Stimulated activated CD4-positive, alpha-beta T cell treated with anti-CD3 and anti-CD28 coated beads, Interleukin-2, amount 100 ng/mL, for 24 hours (primary cell): ENCODE measurements around the gene TMEM240.
"Not testable (repeated sequence)": the region's sequence is repeated elsewhere in the genome, so short reads cannot be mapped to it uniquely, and the experiment has no call there.

Experiments
- DNase-seq, 2 donors: peaks; one replicate each; pipeline ENCODE4 v3.0.0-alpha.2; 2020

The TMEM240 gene

DNA sequence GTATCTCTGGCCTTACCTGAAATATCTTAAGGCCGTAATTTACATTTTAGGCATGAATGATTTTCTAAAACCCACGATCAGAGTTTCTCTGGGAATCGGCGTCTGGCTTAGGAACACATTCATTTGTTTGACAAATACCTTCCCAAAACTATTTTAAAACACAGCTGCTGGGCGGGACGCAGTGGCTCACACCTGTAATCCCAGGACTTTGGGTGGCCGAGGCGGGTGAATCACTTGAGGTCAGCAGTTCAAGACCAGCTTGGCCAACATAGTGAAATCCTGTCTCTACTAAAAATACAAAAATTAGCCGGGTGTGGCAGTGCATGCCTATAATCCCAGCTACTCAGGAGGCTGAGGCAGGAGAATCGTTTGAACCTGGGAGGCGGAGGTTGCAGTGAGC lies 16.5 kb upstream of the TMEM240 start:
- not testable (repeated sequence) for DNase-seq

GRCh38 chr1:1556505-1556904 lies 16.1 kb upstream of the TMEM240 start:
- no peak for DNase-seq

GRCh38 chr1:1554926-1555915 lies 14.8 kb upstream of the TMEM240 start:
- DNase-seq = no peak

- DNase-seq = no peak
Observed at GRCh38 chr1:1554550-1554925, 14.1 kb upstream of the TMEM240 start.

DNA sequence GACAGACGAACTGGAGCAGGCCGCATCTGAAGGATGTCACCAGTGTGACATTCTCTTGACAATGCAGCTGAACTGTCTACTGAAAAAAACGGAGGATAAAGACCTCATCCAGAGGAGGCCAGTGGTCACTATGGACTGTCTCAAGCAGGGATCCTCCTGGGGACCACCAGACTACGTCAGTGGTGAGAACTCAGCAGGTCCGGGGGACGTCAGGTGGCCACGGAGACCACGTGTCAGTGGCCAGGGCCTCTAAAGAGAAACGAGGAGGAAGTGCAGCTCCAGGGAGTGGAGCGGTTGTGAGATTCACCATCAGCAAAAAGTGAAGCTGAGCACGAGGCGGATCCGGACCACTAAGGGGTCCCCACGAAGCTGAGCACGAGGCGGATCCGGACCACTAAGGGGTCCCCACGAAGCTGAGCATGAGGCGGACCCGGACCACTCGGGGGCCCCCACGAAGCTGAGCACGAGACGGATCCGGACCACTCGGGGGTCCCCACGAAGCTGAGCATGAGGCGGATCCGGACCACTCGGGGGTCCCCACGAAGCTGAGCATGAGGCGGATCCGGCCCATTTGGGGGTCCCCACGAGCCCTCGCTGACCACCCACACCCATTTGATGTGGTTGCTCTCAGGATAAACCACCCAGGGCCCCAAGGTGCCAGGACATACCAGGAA lies 13.5 kb upstream of the TMEM240 start:
- DNase-seq = no peak

DNA sequence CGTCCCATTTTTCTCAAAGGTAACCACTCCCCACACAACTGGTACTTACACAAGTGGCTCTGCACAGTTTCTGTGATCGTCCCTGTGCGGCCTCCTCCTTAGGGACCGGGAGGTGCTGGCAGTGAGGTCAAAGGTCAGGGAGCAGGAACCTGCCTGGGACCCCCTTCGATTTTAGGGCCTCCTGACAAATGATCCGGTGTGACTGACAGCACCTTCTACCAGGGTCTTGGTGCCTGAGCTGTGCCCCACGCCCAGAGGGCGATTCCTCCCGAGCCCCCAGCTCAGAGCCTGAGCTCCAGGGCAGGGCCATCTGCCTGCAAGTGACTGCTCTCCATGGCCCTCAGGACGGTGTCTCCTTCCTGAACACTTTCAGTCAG lies 11.8 kb upstream of the TMEM240 start:
- DNase-seq = no peak

DNA sequence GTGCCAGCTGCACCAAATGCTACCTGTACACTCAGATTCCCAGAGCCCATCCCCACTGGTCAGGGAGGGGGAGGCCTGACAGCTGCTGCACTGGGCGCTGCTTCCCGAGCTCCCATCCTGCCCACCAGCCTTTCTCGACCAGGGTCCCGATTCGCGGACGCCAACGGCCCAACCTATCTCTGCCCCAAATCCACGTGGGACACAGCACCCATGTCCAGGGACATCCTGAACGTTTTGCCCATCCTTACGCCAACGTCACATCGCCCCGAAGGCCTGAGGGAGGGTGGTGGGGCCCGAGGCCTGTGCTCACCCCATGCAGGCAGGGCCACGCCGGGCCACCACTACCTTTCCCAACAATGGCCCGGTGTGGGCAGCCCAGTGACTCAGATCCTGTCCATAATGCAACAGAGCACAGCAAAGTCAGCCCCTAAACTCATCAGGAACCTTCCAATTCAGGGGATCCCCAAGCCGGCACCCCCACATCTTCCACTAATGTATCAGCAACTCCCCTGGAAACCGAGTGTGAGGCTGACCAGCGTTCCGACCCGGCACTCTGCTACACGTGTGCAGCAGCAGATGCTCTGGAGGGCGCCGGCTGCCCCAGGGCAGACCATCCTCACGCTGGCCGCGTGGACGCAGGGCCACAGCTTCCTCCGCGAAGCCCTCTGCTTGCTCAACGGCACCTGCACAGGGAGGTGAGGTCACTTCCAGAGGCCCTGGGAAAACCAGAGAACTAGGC lies 11.3 kb upstream of the TMEM240 start:
- DNase-seq = no peak

DNA sequence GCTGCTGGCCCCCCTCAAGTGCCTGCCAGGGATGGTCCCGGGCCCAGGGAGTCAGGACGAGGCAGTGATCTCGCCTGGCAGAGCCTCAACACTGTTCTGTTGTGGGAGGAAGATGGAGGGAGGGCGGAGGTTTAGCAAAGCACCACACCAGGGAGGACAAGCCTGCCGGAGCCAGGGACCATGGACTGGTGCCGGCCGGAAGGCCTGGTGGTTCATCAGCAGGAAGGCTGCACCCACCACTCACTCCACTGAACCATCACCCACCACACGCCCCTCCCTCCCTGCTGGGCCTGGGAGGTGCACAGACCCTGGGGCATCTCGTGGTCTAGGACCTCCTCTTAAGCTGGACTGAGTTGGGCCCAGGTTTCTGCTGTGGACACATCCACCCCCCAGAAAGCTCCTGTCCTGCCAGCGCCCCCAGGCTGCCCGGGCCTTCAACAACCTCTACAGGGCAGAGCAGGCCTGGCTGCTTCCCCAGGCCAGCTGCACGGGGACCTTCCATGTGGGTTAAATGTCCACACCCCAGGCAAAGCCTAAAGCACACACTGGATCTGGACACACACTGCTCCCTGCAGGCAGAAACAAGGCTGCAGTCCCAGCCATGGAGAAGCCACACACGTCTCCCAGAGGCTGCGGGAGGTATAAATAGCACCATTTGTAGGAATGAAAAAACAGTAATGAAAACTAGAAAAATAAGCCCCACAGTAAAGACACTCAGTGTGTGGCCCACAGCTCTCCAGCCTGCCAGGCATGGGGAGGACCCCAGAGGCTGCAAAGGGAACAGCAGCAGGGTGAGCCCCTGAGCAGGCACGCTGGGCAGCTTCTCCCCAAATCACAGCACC lies 10.4 kb upstream of the TMEM240 start:
- DNase-seq = no peak

DNA sequence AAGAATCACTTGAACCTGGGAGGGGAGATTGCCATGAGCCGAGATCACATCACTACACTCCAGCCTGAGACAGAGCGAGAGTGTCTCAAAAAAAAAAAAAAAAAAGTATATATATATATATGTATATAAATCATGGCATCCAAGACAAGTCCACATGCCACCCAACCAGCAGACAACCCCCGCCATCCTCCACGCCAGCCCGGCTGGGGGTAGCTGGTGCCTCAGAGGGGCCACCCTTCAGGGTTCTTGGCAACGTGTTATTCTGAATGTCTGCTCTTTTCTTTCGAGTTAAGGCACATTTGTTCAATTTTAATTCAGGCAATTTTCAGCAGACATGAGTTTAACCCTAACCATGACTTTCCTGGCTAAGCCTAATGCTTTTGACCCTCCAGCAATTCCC lies 9.7 kb upstream of the TMEM240 start:
- no peak for DNase-seq

- no peak for DNase-seq
Observed at GRCh38 chr1:1548591-1548990, 8.2 kb upstream of the TMEM240 start.

- DNase-seq = no peak
Observed at GRCh38 chr1:1547476-1547875, 7.1 kb upstream of the TMEM240 start.

GRCh38 chr1:1547011-1547410 lies 6.6 kb upstream of the TMEM240 start:
- no peak for DNase-seq

DNA sequence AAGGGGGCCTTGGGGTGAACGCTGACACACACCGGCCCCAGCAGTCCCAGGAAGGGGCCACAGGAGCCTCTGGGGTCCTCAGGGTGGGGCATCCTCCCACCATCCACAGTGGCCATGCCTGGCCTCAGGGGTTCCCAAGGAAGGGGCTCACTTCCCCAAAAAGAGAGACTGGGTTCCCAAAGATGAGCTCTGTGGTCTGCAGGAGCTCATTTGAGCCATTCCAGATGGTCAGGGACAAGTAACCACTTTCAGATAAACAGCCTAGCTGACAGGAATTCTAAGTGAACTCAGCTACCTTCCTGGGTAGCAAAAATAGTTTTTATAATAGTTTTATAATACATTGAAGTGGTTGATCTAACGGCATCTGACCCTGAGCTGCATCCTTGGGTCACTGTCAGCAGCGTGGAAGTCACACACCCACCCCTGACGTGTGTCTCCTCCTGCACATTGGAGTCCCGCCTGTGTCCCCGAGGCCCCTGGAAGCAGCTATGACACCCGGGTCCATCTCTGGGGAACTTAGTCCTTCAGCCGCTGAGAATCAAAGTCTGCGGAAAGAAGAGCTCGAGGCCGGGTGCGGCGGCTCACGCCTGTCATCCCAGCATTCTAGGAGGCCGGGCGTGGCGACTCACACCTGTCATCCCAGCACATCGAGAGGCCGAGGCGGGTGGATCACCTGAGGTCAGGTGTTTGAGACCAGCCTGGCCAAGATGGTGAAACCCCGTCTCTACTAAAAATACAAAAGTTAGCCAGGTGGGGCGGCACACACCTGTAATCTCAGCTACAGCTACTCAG lies 5.7 kb upstream of the TMEM240 start:
- no peak for DNase-seq

DNA sequence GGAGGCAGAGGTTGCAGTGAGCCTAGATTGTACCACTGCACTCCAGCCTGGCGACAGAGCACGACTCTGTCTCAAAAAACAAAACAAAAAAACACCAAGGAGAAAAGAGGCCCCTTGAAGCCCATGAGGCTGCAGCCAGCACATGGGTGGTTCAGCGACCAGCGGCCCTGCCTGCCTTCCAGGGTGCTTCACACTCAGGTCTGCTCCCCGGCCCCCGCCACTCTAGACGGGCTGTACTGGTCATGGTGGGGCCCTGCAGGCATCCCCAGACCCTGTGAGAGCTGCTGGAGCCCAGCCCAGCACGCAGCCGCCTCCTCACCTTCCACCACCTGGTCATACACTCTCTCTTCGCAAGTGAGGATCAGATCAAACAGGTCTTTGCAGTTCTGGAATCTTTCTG lies 4.1 kb upstream of the TMEM240 start:
- DNase-seq = no peak

GRCh38 chr1:1543706-1544099 lies 3.3 kb upstream of the TMEM240 start:
- no peak for DNase-seq

DNA sequence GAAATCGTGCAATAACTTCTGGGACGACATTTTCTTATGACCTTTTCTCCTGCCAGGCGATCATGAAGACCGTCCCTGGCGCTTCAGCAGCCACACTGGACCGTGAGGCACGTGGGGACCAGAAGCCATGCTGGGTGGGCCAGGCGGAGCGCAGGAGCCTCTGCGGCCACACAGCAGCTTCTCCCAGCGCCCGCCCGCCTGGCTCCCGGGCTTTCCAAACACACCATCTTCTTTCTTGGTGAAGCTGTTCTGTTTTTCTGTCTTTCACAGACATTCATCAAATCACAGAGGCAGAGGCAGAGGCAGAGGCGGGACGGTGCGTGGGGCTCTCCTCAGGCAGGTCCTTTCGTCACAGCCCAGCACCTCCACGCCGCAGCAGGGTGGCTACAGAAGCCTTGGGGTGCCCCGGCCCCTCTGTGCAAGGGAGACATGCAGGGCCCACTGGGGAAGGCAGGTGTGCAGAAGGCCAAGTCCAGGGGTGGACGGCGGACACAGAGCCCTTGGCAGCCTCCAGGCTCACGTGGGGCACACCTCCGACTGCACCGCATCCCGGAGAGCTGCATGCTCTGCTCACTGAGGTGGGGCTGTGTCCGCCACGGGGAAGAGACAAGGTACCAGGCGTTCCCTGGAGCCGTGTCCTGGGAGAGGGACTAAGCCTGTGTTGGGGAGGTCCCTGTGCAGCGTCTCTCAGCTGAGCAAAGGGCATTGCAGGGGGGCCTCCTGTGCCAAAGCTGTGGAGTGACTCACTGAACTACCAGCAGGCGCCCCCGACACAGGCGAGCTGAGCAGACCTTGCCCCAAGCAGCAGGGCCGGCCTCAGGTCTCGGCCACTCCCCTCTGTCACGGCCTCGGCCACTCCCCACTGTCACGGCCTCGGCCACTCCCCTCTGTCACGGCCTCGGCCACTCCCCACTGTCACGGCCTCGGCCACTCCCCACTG lies 2.6 kb upstream of the TMEM240 start:
- no peak for DNase-seq

DNA sequence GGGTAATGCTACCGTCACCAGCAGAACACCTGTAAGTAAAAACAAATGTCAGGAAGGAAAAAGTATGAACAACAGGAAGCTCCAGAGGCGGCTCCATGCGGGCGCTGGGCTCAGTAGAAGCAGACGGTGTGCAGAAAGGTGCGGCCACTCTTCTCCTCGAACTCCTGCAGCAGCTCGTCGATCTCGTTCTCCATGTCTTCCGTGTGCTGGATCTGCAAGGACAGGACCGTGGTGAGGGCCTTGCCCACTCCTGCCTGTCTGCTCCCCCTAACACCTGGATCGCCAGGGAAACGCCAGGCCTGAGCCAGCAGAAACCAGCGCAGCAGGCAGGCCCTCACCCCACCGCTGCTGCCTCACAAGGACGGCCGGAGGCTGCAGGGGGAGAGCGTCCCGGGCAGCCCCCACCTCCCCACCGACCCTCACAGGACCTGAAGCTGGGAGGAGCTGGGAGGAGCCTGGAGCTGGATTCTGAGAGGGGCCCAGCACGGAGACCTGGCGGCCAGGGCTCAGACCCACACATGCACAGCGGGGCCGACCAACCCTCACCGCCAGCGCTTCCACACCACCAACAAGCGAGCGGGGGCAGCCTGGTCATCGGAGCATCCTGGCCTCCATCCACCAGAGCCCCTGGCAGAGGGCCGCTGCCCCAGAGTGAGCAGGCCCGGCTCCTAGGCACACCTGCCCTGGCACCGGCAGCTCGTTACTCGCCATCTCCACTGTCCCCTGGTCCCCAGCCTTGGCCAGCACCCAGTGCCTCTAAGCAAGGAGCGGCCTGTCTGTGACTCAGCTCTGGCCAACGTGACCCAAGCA lies 1.7 kb upstream of the TMEM240 start:
- DNase-seq = no peak

- DNase-seq = no peak
Observed at GRCh38 chr1:1540818-1541628, 599 bp upstream of the TMEM240 start.
